Measurements from ENCODE around the gene CDT1. TPM values are rescaled to one million over a fixed set of nuclear protein-coding genes. Genes with fewer than 3 reads are reported as not detected.

The CDT1 gene
- total RNA-seq, 1 donor from 2014 or later: 25.3 TPM

DNA sequence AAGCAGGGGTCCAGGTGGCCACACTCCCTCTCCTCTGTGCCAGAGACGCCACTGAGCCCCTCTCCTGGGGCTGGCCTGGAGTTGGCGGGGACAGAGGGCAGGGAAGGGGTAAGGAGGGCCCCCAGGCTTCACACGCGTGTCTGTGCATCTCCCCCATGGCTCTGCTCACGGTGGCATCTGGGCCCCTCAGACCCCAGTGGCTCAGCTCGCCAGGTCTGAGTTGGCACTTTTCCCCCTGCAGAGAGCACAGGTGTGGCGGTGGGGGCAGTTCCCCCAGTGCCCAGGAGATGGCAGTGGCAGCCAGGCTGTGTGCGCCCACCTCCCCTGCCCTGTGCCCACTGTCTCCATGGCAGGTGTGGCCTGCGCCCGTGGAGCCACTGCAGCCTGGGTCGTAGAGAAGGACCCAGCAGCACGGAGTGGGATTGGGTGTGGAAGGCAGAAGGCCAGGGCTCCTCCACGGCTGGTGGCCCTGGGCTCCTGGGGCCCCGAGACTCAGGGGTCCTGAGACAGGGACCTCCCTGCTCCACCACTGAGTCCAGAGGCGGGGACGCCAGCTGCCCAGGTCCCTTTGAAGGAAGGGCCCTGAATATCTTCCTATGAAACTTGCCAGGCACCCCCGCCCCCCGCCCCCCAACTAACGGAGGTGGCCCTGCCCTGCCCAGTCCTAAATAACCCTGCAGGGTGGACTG is 12.5 kb downstream of the CDT1 start:
- H3K4me1 Mint-ChIP-seq (ENCODE audit: low read depth): no peaks in the 10 kb centered on the region
- TF ChIP-seq, protein P1, sequence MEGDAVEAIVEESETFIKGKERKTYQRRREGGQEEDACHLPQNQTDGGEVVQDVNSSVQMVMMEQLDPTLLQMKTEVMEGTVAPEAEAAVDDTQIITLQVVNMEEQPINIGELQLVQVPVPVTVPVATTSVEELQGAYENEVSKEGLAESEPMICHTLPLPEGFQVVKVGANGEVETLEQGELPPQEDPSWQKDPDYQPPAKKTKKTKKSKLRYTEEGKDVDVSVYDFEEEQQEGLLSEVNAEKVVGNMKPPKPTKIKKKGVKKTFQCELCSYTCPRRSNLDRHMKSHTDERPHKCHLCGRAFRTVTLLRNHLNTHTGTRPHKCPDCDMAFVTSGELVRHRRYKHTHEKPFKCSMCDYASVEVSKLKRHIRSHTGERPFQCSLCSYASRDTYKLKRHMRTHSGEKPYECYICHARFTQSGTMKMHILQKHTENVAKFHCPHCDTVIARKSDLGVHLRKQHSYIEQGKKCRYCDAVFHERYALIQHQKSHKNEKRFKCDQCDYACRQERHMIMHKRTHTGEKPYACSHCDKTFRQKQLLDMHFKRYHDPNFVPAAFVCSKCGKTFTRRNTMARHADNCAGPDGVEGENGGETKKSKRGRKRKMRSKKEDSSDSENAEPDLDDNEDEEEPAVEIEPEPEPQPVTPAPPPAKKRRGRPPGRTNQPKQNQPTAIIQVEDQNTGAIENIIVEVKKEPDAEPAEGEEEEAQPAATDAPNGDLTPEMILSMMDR (IDR thresholded peaks at IDR 0.05; ENCODE audit: unreplicated experiment): peak; percentile 73
- DNase-seq (ENCODE audit: low spot score, unreplicated experiment): peak; percentile 36
- no peaks in the 10 kb centered on the region for H3K27me3 Mint-ChIP-seq
- H3K9me3 Mint-ChIP-seq (ENCODE audit: low read depth): no peaks in the 10 kb centered on the region
- no peak overlapping the region for H3K27ac Mint-ChIP-seq
- H3K4me3 Mint-ChIP-seq (ENCODE audit: low read depth): no peak overlapping the region
- H3K36me3 Mint-ChIP-seq (ENCODE audit: insufficient read depth): no peaks in the 10 kb centered on the region

DNA sequence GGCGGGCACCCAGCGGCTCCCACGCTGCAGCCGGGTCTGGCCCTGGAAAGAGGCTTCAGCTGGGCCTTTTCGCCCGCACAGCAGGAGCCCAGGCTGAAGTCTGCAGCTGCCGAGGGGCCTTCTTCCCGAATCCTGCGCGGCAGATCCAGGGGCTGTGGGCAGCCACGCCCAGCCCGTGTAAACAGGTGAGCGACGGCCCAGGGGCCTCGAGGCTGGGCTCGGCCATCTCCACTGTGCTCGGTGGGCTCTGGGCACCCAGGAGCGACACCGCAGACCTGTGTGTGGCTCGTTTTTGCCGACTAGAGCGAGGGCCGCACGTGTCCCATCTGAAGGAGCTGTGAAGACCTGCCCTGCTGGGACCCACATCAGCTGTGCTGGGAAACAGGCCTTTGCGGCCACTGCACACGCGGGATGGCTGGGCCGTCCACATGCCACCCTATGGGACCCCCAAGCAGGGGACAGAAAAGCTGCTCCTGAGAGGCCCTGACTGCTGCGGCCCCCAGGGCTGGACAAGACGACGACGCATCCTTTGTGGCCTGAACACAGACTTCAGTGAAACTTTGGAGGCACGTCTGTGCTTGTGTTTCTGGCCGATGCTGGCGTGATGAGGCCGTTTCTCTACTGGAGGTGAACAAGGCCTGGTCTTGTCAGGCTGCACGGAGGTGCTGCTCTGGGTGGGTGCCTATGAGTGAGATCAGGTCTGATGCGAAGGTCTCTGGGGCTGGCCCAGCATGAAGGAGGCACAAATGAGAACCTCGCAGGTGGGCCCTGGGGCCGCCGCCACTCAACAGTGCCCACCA is 13.3 kb downstream of the CDT1 start:
- Mint-ChIP-seq H3K27me3 (no peaks in the 10 kb centered on the region), H3K4me1 (ENCODE audit: low read depth) (no peaks in the 10 kb centered on the region), H3K36me3 (ENCODE audit: insufficient read depth) (no peaks in the 10 kb centered on the region), H3K9me3 (ENCODE audit: low read depth) (no peaks in the 10 kb centered on the region), H3K4me3 (ENCODE audit: low read depth) (no peak overlapping the region), H3K27ac (no peak overlapping the region)
- no peak for DNase-seq (ENCODE audit: low spot score, unreplicated experiment)
- TF ChIP-seq, protein P1 (IDR thresholded peaks at IDR 0.05; ENCODE audit: unreplicated experiment): no peak

DNA sequence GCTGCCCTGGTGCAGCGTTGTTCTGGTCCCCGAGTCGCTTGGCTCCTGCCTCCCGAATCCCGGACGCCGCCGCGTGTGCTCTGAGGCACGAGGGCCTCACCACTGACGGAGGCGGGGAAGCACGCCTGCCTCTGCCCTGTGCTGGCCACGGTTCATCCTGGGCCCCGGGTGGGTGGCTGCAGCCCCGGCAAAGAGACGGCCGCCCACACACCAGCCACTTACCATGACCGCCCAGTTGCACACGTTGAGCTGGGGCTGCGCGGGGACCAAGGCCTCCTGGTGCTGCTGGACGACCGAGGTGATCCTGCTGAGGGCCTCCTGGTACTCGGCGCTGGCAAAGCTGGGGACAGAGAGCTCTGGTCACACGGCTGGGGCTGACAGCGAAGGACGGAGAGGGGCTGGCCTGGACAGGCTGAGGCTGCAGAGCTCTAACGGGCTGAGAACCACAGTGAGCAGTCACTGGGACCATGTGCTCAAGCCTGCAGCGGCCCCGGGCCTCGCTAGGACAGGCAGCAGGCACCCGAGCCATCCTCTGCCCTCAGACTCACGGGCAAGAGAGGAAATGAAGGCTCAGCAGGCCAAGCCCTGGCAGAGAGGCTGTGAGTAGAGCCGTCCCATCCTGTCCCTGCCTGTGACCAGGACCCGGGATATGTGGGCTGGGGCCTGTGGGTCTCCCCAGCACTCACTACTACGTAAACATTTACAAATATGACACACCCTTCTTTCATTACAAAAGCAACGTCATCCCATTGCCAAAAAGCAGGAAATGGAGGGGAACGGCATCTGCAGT is 14.4 kb downstream of the CDT1 start:
- H3K4me3 Mint-ChIP-seq (ENCODE audit: low read depth): no peak overlapping the region
- no peaks in the 10 kb centered on the region for H3K4me1 Mint-ChIP-seq (ENCODE audit: low read depth)
- no peak for DNase-seq (ENCODE audit: low spot score, unreplicated experiment)

DNA sequence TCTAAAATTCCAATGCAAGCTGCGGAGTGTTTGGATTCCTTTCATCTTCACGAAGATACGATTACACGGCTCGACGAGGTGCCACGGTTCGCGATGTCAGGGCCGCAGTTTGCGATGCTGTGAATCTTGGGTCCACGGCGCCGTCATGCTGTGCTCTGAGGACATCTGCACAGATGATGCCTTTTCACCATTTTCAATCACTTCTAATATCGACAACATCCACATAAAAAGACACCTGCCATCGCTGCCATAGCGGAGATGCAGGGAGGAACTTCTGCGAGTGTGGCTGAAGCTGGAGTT is 14.9 kb downstream of the CDT1 start:
- no peaks in the 10 kb centered on the region for H3K36me3 Mint-ChIP-seq (ENCODE audit: insufficient read depth)

More for the DNA sequence above, 14.4 kb downstream of the CDT1 start:
- H3K36me3 Mint-ChIP-seq (ENCODE audit: insufficient read depth): no peaks in the 10 kb centered on the region
- H3K9me3 Mint-ChIP-seq (ENCODE audit: low read depth): no peaks in the 10 kb centered on the region
- TF ChIP-seq, protein P1 (IDR thresholded peaks at IDR 0.05; ENCODE audit: unreplicated experiment): no peak
- H3K27ac Mint-ChIP-seq: no peak overlapping the region
- H3K27me3 Mint-ChIP-seq: no peaks in the 10 kb centered on the region

DNA sequence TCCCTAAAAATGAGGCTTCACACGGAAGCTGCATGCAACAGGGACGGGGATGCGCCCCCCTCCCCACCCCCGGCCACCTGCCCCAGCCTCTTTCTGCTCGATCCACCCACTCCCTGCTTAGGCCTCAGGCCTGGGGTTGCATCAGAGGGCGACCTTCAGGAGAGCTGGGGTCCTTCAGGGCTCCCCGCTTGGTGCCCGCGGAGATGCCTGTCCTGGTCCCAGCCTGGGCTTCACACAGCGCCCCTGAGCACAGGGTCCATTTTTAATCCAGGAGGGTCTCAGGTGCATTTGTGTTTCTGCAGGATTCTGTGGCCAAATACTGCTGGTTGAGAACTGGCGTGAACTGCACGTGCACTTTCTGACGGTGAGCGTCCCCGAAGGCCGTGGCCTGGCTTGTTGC is 15.5 kb downstream of the CDT1 start:
- no peak overlapping the region for H3K4me3 Mint-ChIP-seq (ENCODE audit: low read depth)
- no peaks in the 10 kb centered on the region for H3K9me3 Mint-ChIP-seq (ENCODE audit: low read depth)
- TF ChIP-seq, protein P1 (IDR thresholded peaks at IDR 0.05; ENCODE audit: unreplicated experiment): no peak
- no peak overlapping the region for H3K27ac Mint-ChIP-seq
- no peaks in the 10 kb centered on the region for H3K36me3 Mint-ChIP-seq (ENCODE audit: insufficient read depth)
- no peaks in the 10 kb centered on the region for H3K4me1 Mint-ChIP-seq (ENCODE audit: low read depth)
- DNase-seq (ENCODE audit: low spot score, unreplicated experiment): no peak
- no peaks in the 10 kb centered on the region for H3K27me3 Mint-ChIP-seq

More for the DNA sequence above, 14.9 kb downstream of the CDT1 start:
- H3K27ac Mint-ChIP-seq: no peak overlapping the region
- H3K4me3 Mint-ChIP-seq (ENCODE audit: low read depth): no peak overlapping the region
- H3K9me3 Mint-ChIP-seq (ENCODE audit: low read depth): no peaks in the 10 kb centered on the region
- no peaks in the 10 kb centered on the region for H3K4me1 Mint-ChIP-seq (ENCODE audit: low read depth)
- TF ChIP-seq, protein P1 (IDR thresholded peaks at IDR 0.05; ENCODE audit: unreplicated experiment): no peak
- DNase-seq (ENCODE audit: low spot score, unreplicated experiment): no peak
- H3K27me3 Mint-ChIP-seq: no peaks in the 10 kb centered on the region
